ENCODE measurements around the gene CRAT.

The CRAT gene

DNA sequence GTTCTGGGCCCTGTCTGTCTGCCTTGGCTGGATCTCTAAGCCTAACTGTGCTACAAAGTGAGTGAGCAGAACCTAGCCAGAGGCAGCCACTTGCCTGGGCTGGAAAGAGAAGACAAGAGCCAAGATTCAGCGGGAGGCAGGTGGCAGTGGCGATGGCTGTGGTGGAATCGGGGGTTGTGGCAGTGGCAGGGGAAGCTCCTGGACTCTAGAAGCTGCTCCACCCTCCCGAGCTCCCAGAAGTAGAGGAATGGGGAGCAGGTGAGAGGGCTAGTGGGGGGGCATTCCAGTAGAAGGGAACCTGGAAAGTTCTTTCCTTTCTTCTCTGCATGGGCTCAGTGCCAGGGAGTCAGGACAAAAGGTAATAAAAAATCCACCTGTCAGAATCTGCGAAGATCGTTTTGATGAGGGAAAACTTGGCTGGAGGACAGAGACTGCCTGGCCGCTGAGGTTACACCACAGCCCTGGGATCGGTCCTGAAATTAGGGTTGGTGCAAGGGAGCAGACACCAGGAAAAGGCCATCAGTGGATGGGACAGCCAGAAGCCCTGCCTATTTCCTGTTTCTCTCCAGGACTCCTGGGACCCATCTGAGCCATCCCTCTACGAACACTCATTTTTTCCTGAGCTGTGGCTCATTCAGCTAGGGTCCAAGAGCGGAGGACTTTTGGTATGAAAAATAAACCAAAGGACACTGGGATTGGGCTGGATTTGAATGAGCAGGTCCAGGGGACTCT is 1.6 kb downstream of the CRAT start:
- no peak for DNase-seq

DNA sequence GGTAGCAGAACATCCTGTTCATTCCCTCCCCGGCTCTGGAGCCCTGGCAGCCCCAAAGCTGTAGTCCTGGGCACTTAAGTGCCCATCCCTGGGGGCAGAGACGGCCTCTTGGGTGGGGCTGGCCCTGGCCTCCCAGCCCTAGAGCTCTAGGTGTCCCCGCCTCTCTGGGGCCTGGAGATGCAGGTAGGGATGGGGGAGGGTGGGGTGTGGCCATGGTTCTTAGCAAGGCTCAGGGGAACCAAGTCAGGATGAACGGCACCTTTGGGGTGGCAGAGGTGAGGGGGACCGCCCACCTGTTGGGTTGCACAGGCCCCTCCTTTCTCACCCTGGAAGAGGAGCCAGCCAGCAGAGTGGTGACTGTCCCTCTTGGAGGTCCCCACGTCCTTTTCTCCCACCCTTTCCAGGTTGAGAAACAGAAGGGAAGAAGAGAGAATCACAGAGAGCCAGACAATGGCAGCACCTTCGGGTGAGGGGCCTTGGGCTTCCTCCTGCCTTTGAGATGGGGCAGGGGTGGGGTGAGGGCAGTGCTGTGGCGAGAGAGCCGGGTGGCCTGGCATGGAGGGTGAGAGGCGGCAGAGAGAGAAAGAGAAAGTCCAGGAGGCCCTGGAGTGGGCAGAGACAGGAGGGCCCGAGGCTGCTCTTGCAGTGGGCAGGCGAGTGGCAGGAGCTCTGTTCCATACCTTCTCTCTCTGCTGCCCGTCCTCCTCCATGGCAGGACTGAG is 2.3 kb downstream of the CRAT start:
- DNase-seq, result no peak

DNA sequence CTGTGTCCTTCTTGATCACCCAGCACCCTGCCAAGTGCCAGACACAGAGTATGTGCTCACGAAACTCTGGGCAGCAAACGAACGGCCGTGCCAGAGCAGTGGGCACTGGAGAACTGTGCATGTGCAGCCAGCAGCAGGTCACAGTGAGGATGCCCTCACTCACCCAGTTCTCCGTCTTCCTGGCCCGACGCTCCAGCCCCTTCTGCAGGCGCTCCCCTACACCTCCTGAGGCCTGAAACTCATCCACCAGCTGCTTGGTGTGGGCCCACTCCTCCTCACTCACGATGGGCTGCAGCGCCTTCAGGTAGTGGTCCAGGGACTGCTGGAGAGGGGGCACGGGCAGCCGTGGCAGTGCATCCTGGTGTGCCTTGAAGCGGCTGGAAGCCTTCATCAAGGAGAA is 2.9 kb downstream of the CRAT start:
- DNase-seq, result no peak

DNA sequence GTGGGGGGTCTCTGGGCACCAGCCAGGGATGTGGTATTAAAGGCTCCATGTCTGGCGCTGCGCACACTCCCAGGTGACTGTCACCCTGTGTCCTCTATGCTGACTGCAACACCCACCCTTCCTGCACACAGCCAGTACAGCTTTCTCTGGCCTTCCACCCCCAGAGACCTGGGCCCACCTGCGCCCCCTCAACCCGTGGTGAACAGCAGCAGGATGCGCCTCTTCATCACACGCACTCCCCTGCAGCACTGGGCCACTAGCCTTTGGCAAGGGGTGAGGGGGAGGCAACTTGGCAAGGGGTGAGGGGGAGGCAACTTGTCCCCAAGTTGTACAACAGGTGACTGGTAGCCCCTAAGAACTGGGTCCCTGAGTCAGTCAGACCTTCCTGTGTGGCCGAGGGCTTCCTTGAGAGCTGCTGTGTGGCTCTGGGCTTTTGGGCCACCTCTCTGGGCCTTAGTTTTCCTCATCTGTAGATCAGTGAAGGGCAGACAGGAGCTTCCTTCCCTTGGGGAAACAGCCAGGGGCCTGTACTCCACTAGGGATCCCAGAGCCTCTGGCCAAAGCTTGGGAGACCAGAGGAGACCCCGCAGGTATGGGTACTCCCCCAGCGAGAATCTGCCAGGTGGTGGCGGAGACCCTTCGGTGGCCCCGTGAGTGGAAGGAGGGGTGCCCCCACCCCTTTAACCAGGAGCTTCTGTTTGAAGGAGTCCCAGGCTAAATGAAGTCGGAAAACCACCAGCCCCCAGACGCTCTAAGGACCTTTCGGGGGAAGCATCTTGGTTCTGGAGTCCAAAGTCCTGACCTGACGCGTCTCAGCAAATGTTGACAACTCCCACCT is 4.5 kb downstream of the CRAT start:
- DNase-seq, result no peak

DNA sequence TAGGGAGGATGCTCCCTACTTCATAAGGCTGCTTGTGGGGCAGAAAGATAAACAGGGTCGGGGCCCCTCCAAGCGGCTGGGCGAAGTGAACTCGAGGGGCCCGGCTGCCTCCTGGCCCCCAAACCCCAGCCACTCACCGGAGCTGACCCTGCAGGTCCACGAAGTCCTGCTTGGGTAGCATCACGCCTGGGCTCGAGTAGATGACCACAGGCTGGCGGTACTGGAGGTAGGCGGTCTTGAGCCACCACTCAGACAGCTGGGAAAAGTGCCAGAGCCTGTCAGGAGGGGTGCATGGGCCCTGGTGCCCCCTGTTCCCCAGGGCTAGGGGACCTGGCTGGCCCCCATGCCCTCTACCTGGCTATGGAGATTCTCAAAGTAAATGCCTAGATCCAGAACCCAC is 6.5 kb downstream of the CRAT start:
- no peak for DNase-seq

- no peak for DNase-seq
These were observed 7.0 kb downstream of the CRAT start for GRCh38 chr9:129103595-129103965.

DNA sequence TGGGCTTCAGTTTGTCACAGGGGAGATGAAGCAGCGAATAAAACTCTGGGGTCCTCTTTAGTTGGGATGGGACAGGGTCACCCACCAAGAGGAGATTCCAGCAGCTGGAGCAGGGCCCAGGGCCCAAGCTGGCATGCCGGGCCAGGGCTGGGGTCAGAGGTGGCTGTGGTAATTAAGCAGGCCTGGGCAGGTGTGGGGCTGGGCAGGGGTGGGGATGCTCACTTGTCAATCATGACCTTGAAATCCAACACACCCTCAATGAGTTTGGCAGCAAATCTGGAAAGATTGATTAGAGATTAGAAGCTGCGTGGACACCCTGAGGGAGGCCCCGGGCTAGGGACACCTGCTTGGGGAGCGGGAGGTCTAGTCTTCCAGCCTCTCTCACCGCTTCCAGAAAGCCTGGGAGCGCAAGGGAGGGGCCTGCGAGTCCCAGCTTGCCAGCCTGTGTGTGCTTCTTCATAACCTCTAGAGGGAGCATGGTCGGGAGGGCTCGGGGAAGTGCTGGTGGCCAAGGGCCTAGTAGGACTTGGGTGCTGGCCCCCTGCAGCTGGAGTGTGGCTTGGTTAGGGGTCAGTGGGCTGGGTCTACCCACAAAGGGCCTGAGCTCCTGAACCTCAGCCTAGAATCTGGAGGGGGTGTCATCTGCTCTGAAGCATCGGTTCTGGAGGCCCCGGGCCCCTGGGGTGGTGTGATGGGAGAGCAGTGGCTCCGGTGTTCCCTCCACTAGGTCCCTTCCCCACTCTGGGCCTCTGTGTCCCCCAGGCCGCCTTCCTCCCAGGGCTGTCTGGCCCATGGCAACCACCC is 7.6 kb downstream of the CRAT start:
- no peak for DNase-seq

- DNase-seq, result no peak
These were observed 8.5 kb downstream of the CRAT start for GRCh38 chr9:129102095-129102525.

DNA sequence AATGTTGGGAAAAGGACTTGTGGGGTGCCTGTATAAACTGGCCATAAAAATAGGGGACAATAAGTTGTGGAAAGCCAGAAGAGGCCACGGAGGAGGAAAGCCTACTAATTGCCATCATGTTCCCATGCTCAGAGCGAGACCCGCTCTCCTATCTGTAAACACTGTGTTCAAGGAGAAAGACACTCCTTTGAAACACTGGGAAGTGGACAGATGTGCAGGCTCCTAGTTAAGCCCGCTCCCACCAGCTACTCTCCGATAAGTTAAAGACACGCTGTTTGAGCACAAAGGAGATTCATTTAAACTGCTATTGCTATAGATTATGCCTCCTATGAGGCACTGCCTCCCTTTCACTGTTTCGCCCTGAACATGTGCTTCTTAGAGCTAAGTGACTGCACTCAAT is 9.3 kb downstream of the CRAT start:
- DNase-seq, result no peak

- DNase-seq, result no peak
These were observed 10.0 kb downstream of the CRAT start for GRCh38 chr9:129100383-129101169.

DNA sequence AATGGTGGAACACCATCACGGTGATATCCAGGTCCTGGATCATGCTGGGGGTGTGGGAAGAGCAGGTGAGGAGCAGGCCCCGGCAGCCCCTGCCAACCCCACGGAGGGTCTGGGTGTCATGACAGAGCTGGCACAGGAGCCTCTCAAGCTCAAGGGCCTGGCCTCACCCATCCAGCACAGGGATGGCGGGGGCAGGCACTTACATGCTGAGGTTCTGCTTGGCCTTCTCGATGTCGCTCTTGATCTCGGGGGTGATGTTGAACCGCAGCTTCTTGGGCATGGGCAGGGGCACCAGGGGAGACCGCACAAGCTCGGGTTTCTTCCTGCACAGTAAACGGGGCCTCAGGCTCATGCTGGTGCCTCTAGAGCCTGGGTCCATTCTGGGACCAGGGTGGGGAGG is 12.3 kb downstream of the CRAT start:
- no peak for DNase-seq

DNA sequence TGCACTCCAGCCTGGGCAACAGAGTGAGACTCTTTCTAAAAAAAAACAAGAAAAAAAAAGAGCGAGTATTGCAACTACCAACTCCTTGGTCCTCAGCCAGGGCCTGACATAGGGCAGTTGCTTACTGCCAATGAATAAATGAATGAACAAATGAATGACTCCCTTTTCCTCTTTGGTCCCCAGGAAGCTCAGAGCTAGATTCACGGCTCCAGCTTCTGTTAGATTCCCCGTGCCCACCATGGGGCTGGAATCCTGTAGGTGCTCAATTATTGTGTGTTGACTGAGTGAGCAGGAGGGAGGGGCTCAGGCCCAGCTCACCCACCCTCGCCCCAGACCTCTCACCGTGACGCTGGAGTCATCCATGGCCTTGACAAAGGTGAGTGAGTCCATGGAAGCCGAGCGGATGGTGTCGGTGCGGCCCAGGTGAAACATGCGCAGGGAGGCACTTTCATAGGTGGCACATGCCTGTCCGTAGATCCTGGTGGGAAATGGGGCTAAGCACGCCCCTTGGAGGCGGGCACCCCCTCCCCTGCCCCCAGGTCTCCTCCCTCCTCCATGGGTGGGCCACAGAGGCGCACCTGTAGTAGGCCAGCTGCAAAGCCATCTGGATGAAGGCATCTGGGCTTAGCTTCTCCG is 12.8 kb downstream of the CRAT start:
- no peak for DNase-seq

GRCh38 chr9:129095908-129096307 is 14.7 kb downstream of the CRAT start:
- no peak for DNase-seq

DNA sequence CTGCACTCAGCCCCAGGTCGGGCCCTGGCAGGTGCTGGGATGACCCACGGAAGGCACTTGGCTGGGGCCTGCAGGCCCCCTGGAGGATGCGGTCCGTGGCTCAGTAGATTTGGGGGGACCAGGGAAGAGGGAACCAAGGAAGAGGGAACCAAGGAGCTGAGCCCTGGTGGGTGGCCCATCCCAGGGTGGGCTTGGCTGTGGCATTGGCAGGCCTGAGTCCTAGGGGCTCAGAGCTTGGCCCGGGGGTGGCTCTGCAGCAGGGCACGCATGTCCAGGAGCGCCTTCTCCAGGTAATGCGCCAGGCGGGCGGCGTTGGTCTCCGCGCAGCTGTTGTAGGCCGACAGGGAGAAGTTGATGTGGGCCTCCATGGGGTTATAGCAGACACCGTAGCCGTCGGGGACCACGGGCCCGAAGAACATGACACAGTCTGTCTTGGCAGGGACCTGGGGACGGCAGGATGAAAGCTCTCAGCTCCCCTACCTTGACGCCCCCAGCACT is 15.4 kb downstream of the CRAT start:
- no peak for DNase-seq

GRCh38 chr9:129094387-129095169 is 16.0 kb downstream of the CRAT start:
- DNase-seq, result no peak

- DNase-seq, result no peak
These were observed 16.8 kb downstream of the CRAT start for GRCh38 chr9:129093602-129094386.

DNA sequence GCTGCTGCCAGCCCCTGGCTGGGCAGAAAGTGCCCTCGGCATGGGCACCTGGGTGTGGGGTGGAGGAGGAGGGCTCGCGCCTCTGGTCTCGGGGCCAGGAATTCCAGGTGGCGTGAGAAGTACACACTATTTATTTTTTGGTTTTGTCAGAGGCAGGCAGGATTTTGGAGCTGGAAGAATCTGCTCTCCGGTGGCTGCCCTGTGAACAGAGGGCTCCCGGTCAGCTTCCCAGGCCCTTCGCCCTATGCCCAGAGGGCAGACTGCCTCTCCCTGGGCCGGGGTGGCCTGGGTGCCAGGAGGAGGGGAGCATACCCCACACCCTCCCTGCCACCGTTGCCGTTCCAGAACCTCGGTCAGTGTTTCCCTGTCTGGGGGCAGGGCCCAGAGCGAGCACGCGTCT is 21.3 kb downstream of the CRAT start:
- DNase-seq, result no peak

GRCh38 chr9:129084087-129084486 is 26.5 kb downstream of the CRAT start:
- DNase-seq, result no peak

- no peak for DNase-seq
These were observed 29.1 kb downstream of the CRAT start for GRCh38 chr9:129081388-129081904.

Measured in cerebellar nuclear complex (tissue), 1 donor.